Esophagus muscularis mucosa (tissue), 4 donors: ENCODE results near the gene GJB3. TPM values are rescaled to one million over a fixed set of nuclear protein-coding genes. Genes with fewer than 3 reads are reported as not detected.

Source experiments
- DNase-seq: peaks from one replicate; pipeline ENCODE4 v3.0.0-alpha.2; 2017; ENCODE audit errors: extremely low spot score
- H3K27ac ChIP-seq, 4 donors: fragments of 200-600 bp; sonication (generic); replicated peaks in 1 of 4; 1 replicate in 3 of 4; 2 replicates in 1 of 4; pipeline ENCODE4 v1.5.1; 2016 to 2019; ENCODE audit warnings: mild to moderate bottlenecking in 1 of 4
- H3K27me3 ChIP-seq, 4 donors: fragments of 200-600 bp; sonication (generic); one replicate each; pipeline versions ENCODE4 v1.5.1 to v1.6.0; 2016 to 2019
- H3K36me3 ChIP-seq, 4 donors: fragments of 200-600 bp; sonication (generic); one replicate each; pipeline ENCODE4 v1.5.1; 2016 to 2019
- H3K4me1 ChIP-seq, 4 donors: fragments of 200-600 bp; sonication (generic); one replicate each; pipeline ENCODE4 v1.5.1; 2016 to 2019
- H3K4me3 ChIP-seq, 4 donors: fragments of 200-600 bp; sonication (generic); 1 replicate in 2 of 4; 2 replicates in 2 of 4; pipeline ENCODE4 v1.5.1; 2016 to 2019; ENCODE audit warnings: mild to moderate bottlenecking in 4 of 4, moderate library complexity in 1 of 4
- H3K9me3 ChIP-seq, 4 donors: fragments of 200-600 bp; sonication (generic); 1 replicate in 3 of 4; 2 replicates in 1 of 4; pipeline ENCODE4 v1.5.1; 2016 to 2019
- EP300 ChIP-seq: sonication (generic); formaldehyde crosslinking; IDR thresholded peaks from one replicate; pipeline ENCODE4 v1.6.1; 2017; ENCODE audit warnings: antibody characterized with exemption
- POLR2A ChIP-seq: fragments of 450-650 bp; IDR thresholded peaks from one replicate; pipeline ENCODE4 v1.6.1; 2017; ENCODE audit warnings: antibody characterized with exemption, moderate library complexity, mild to moderate bottlenecking, low read depth
- POLR2AphosphoS5 ChIP-seq, 2 donors: sonication (generic); formaldehyde crosslinking; IDR thresholded peaks; one replicate each; pipeline ENCODE4 v1.6.1; 2017; ENCODE audit warnings: antibody characterized with exemption in 2 of 2
- WGBS: methylation state at CpG from one replicate; pipeline ENCODE4 v1.1.5; 2018; 5-methylcytosine and 5-hydroxymethylcytosine counted together
- intact Hi-C: fragments of 100-400 bp; cut with DNase I; formaldehyde crosslinking; loops from one replicate; pipeline ENCODE4 v1.15.1; 2023
- total RNA-seq, 4 donors: library from RNA; depleted of rRNA; stranded (reverse); fragments of >200 nt; gene quantifications; one replicate each; pipeline versions ENCODE4 v1.1.0 to v1.2.1, GENCODE V29; 2016
- TF ChIP-seq, protein P1 (sequence below), 3 experiments: fragments of 200-600 bp in 2 of 3; fragments of 450-650 bp in 1 of 3; sonication (generic) in 2 of 3; IDR thresholded peaks; one replicate each; pipeline ENCODE4 v1.5.1; 2017 to 2019; ENCODE audit warnings: antibody characterized with exemption in 3 of 3, mild to moderate bottlenecking in 2 of 3, moderate library complexity in 1 of 3

The GJB3 gene
- total RNA-seq, 4 donors from 2014 or later = not detected

GRCh38 chr1:34827341-34827941, 46.4 kb downstream of the GJB3 start:
- WGBS = 85% methylated on average over 5 of the region's 5 CpGs
- DNase-seq = peak; percentile 84
- Histone ChIP-seq H3K4me3 (no peak overlapping the region), H3K9me3 (peaks cover 0 to 5% (median 0%) of the 10 kb centered on the region in 4 donors), H3K36me3 (peaks cover 0 to 6% (median 2%) of the 10 kb centered on the region in 4 donors), H3K27me3 (no peaks in the 10 kb centered on the region), H3K4me1 (peaks cover 4 to 14% (median 7%) of the 10 kb centered on the region in 4 donors), H3K27ac (no peak overlapping the region)
- intact Hi-C loops = no loop called here
- TF ChIP-seq EP300 (no peak), POLR2AphosphoS5 (IDR thresholded peaks at IDR 0.05) (no peak), POLR2A (no peak)
- TF ChIP-seq, protein P1, sequence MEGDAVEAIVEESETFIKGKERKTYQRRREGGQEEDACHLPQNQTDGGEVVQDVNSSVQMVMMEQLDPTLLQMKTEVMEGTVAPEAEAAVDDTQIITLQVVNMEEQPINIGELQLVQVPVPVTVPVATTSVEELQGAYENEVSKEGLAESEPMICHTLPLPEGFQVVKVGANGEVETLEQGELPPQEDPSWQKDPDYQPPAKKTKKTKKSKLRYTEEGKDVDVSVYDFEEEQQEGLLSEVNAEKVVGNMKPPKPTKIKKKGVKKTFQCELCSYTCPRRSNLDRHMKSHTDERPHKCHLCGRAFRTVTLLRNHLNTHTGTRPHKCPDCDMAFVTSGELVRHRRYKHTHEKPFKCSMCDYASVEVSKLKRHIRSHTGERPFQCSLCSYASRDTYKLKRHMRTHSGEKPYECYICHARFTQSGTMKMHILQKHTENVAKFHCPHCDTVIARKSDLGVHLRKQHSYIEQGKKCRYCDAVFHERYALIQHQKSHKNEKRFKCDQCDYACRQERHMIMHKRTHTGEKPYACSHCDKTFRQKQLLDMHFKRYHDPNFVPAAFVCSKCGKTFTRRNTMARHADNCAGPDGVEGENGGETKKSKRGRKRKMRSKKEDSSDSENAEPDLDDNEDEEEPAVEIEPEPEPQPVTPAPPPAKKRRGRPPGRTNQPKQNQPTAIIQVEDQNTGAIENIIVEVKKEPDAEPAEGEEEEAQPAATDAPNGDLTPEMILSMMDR (IDR thresholded peaks at IDR 0.05) = no peak

DNA sequence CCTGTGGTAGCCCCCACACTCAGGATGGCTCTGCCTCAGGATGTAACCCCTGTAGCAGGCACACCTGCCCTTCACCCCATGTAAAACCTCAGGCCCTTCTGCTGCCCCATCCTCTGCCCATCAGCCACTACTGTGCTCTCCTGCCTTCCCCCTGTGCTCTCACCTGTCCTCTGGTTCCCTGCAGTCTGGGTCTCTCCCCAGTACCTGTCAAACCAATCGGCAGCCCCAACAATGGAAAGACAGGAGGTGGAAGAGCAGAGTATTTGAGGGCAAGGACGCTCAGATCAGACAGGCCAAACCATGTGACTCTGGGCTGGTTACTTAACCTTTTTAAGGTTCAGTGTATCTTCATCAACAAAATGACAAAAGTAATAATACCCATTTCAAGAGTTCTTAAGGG, 47.6 kb downstream of the GJB3 start:
- intact Hi-C loops = no loop called here
- TF ChIP-seq, protein P1 (IDR thresholded peaks at IDR 0.05) = no peak
- no peak for TF ChIP-seq EP300
- TF ChIP-seq POLR2A = no peak
- no peak for TF ChIP-seq POLR2AphosphoS5 (IDR thresholded peaks at IDR 0.05)
- no peak overlapping the region for H3K4me3 ChIP-seq
- peaks cover 0 to 6% (median 2%) of the 10 kb centered on the region in 4 donors for H3K36me3 ChIP-seq
- peaks cover 0 to 4% (median 0%) of the 10 kb centered on the region in 4 donors for H3K9me3 ChIP-seq
- no peak overlapping the region for H3K27ac ChIP-seq
- DNase-seq = peak; percentile 53
- 71% methylated on average over 2 of the region's 2 CpGs for WGBS
- no peaks in the 10 kb centered on the region for H3K27me3 ChIP-seq
- peaks cover 4 to 14% (median 8%) of the 10 kb centered on the region in 4 donors for H3K4me1 ChIP-seq

- TF ChIP-seq POLR2AphosphoS5 (IDR thresholded peaks at IDR 0.05) (no peak), POLR2A (no peak), EP300 (no peak)
- TF ChIP-seq, protein P1 (IDR thresholded peaks at IDR 0.05) = no peak
- Histone ChIP-seq H3K4me1 (peaks cover 4 to 14% (median 8%) of the 10 kb centered on the region in 4 donors), H3K27ac (no peak overlapping the region), H3K4me3 (no peak overlapping the region), H3K27me3 (no peaks in the 10 kb centered on the region), H3K36me3 (peaks cover 0 to 3% (median 2%) of the 10 kb centered on the region in 4 donors), H3K9me3 (no peaks in the 10 kb centered on the region)
- WGBS = 95% methylated on average over 3 of the region's 3 CpGs
- intact Hi-C loops = no loop called here
- DNase-seq = peak; percentile 50
Measured at GRCh38 chr1:34829250-34829649, 48.2 kb downstream of the GJB3 start.

DNA sequence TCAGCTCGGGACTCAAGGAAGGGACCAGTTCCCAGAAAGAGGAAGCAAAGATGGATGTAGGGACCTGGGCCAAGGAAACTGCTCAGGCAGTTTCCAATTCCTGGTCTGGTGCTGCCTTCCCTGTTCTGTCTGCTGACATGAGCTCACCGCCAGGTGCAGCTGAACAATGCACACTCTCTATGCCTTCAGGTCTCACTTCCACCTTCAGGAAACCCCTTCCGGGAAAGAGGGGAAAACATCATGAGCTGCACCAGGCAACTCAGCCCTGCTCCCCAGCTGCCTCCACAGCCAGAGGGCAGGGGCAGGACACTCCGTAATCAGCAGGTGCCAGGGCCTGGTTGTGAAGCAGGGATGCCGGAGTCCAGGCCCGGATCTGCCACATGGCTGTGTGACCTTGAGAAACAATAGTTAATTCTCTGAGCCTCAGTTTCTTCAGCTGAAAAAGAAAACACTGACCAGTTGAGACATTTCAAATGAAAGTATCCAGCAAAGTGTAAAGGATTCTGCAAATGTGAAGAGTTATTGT, 50.8 kb downstream of the GJB3 start:
- Histone ChIP-seq H3K4me1 (peaks cover 2 to 20% (median 15%) of the 10 kb centered on the region in 4 donors), H3K9me3 (no peaks in the 10 kb centered on the region), H3K27ac (no peak overlapping the region), H3K27me3 (no peaks in the 10 kb centered on the region), H3K4me3 (no peak overlapping the region), H3K36me3 (peaks cover 0 to 3% (median 2%) of the 10 kb centered on the region in 4 donors)
- peak; percentile 21 for DNase-seq
- TF ChIP-seq EP300 (no peak), POLR2AphosphoS5 (IDR thresholded peaks at IDR 0.05) (no peak), POLR2A (no peak)
- TF ChIP-seq, protein P1 (IDR thresholded peaks at IDR 0.05) = no peak
- intact Hi-C loops = no loop called here
- 86% methylated on average over 6 of the region's 6 CpGs for WGBS
